ENCODE data around the gene GNAI3.

Gene GNAI3

DNA sequence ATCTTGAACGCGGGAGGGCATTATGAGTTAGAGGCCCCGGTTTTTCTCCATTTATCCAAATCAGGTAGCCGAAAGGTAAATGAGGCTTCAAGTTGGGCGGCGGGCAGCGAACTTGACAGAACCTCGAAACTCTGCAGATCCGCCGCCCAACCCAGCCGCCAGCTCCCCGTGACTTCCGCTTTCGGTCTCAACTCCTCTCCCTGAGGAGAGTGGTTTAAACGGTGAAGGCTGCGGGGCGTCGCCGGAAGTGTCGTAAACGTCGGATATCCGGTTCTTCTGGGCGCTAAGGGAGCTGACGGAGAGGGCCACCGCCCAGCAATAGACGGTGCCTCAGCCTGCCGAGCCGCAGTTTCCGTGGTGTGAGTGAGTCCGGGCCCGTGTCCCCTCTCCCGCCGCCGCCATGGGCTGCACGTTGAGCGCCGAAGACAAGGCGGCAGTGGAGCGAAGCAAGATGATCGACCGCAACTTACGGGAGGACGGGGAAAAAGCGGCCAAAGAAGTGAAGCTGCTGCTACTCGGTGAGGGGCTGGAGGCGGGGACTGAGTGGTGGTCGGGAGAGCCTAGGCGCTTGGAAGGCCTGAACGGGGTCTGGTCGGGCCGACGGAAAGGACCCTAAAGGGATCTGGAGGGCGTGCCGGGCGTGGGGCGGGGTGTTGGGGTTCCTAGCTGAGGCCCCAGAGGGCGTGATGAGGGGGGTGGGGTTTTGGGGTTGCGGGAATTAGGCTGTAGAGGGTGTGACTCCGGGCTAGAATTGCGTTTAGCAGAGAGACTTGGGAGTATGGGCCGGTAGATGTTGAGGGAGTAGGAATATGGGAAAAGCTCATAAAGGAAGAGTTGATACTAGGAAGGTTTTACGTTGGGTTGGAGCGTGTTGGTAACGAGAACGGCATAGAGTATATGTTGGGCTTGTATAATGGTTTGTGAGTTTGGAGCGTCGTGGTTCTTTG, at the start of gene GNAI3:
Gene GNAI3, plus strand, starts transcription at position 295 of the 947 bp plus-strand sequence. Its CDS starts 106 bp downstream, at position 401.
- peak; percentile 95 to 98 for DNase-seq

DNA sequence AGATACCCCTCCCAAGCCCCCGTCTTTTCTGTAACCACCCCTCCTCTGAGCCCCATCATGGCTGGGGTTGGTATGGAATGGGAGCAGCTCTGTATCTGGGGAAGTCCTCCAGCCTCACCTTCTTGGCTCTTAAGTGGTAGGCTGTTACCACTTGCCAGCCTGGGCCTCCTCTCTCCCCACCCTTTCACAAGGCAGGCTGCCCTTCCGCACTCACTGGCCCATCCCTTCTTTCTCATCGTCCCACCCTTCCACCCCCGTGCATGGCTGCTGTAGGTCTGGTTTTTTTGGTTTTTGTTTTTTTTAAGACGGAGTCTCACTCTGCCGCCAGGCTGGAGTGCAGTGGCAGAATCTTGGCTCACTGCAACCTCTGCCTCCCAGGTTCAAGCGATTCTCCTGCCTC, 49.3 kb upstream of the GNAI3 start:
- DNase-seq = no peak

DNA sequence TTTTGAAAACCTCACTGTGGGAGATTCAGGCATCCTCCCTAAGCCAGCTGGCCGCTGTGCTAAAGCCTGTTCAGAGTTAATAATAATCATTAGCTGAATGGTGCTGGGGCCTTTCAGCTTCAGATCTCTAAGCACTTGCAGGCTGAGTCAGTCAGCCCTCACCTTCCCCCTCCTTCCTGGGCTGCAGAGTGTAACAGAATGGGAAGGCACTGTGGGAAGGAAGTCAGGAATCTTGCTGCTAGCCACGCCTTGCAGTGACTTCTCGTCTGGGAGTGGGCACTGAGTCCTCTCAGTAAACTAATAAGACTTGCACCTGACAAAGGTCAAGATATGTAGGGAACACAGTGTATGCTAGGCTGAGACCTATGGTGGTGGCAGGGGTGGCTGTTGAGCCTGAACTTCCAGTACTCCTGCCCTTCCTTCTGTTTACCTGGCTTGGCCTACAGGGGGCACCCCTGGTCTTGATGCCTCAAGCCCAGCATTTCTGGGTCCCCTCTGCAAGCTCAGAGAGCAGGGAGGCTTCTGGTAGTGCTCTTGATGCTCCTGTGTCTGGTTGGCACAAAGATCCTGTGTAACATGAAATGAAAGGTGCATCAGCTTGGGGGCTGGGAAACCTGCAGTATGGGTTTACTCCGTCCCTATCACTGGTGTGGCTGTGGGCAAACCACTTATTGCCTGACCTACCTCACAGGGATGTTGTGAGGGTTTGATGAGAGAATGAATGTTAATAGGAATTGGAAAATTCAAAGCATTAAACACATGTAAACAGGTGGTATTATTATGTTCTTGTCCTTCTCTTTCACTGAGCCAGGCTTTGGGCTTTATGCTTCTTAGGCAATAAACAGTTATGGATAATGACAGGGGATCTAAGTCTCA, 48.5 kb upstream of the GNAI3 start:
- DNase-seq = peak; percentile 35 to 38

DNA sequence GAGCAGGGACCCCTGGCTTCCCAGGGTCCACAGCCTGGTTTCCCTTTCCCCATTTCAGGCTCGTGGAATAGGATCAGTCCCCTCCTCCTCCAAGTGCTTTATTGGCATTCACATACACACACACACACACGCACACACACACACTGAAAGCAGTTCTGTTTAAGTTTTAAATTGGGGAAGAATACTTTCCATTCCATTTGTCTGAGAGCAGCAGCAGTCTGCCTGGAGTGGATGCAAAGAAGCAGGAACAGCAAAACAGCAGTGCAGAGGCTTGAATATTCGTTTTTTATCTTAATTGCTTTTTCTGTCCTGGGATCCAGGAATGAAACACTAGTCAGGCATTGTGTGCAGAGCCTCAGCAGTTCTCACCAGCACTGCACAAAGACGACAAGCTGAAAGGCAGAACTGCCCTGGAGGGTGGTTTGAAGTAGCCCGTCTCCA, 47.5 kb upstream of the GNAI3 start:
- DNase-seq = peak in 1 of 2 donors; percentile 16

DNA sequence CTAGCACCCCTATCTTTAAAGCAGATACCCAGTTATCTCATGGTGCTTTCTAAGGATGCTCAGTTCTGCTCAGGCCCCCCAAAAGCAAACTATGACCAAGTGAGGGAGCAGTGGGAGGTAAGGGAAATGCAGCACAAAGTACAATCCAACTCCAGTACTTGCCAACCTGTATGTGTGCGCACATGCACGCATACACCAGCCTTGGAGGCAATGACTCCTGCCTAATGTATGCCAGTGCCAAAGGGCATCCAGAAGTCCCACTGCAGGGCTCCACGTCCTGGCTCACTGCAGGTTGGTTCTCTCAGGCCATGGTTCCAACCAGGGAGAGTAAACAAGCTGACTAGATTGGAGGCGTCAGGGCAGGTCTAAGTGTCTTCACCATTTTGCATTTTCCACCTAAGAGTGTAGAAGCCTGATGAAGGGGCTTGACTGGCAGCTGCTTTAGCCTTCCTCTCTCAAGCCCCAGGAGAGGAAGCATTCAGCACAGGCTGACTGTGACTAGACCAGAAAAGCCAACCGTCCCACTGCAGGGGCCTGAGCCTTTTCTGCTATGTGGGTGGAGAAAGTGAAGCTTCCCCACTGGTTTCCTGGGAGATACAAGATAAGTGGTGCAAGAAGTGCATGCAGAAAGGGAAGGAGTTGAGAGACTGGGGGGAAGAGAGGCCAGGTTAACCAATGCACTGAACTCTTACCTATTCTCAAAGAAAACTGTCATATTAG, 46.6 kb upstream of the GNAI3 start:
- peak; percentile 59 to 81 for DNase-seq

DNA sequence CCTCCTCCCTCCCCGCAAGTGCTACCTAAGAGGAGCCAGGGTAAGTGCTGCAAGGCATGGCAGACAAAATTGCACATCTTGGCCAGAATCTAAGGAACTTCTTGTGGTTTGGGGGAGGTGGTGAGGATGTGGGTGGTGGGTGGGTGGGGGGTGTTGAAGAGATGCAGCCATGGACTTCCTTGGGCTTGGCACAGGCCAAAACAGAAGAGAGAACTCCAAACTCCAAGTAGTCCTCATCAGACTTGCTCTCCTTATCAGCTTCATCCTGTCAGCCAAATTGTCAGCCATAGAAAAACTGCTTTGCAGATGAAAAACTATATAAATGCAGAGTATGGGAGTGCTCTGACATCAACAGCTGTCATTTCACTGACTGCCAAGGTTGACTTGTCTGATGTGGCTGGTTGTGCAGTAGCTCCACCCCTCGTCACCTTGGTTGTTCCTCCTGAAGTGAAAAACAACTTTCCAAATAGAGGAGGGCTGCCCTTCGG, 46.0 kb upstream of the GNAI3 start:
- no peak for DNase-seq

DNA sequence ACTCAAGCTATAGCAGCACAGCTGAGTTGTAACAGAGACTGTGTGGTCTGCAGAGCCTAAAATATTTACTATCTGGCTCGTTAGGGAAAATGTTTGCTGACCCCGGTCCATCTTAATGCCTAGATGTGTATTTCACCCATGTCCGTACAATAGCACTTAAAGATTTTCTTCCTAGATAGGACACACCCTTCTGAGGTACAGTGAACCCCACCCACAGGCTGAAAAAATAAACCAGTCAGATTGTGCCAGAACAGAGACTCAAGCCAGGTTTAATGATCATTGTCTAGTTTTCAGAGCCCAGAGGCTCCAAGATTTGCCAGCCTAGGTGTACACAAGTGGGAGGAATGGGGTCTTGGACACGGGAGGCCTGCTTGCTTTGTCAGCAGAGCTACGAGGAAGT, 44.5 kb upstream of the GNAI3 start:
- no peak for DNase-seq

DNA sequence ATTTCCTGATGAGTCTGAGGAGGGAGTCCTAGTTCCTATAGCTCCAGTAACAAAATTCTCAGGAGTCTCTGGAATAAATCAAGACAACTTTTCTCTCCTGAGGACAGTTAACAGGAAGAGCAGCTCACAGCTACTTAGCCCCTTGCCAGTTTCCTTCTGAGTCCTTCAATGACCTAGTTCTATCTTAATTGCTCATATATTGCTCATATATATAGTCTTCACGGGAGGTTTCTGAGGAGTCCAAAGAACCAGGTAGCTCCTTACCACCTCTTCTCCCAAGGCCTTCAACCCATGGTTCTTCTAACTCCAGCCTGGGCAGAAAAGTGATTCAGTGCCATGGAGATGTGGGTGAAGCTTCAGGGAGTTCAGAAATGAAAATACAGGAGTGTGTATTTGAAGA, 43.4 kb upstream of the GNAI3 start:
- no peak for DNase-seq

DNA sequence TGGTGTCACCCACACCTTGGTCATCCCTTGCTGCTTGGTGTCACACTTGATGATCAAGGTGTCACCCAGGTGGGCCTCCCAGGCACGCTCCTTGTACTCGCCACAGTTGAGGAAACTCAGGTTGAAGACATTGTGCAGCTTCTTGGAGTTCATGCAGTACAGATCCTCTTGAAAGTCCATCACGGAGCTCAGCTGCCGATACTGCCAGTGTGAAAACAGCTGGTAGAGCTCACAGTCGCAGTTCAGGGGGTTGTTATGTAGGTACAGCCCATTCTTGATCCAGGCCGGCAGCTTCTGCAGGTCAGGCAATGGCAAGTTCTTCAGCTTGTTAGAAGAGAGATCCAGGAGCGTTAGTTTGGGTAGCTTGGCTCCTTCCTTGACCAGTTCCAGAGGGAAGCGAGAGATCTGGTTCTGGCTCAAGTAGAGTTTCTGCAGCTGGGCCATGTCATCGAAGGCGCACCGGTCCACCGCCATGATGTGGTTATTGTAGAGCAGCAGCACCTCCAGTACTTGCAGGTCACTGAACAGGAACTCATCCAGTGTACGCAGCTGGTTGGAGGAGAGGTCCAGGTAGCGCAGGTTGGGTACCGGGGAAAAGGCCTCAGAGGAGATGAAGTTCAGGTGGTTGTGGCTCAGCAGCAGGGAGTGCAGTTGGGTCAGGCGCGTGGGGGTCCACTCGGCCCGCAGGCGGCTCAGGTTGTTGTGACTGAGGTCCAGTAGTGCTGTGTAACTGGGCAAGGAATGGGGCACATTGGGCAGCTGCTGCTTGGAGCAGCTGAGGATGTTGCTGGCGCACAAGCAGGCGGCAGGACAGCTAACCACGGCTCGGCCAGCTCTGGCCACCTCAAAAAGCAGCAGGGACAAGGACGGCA, 40.2 kb upstream of the GNAI3 start:
- DNase-seq = no peak

DNA sequence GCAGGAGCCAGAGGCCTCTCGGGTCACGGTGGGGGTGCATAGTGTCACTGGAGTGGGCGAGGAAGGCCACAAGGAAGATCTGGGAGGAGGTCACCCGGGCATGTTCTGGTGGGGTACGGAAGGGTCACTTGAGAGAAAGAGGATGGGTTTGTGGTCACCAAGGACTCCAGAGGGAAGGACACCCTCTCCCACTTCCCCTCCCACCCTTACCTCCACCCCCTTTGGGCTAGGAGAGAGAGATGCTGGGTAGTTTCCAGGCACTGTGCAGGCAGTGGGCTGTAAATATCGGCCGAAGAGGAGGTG, 39.6 kb upstream of the GNAI3 start:
- no peak for DNase-seq

DNA sequence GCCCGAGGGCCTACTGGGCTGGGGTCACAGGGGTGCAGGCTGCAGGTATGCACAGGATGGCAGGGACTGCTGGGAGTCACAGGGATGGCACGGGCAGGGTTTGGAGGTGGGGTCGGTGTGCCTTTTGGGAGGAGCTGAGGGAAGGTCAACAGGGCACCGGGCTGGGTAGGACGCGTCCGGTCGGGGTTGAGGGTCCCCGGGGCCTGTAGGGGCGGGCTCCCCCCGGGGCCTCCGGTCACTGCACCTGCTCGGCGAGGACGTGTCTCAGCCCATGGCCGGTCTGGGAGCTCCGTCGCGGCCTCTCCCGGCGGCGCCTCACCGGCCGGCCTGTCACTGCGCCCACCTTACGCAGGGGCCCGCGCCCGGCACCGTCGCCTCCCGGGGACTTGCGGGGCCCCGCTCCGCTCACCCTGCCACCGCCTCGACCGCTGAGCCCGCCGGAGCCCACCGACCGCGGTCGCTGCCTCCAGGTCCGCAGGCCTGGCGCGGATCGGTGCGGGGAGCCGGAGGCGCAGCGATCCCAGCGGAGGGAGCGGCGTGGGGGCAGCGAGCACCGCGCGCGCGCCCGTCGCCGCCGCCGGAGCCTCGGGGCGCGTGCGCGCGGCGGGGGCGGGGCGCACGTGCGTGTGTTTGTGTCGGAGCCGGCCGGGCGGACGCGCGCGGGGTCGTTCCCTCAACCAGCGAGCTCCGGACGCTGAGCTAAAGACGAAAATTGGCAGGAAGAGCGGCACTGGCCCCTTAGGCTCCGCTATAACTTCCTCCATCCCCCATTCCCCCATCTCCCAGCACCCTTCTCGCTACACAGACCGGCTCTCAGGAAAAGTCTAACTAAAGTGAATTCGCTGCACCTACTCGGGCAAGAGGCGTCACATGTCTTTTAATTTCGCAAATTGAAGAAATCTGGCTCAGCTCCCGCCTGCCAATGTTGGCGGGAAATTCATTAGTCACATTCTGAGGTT, 39.0 kb upstream of the GNAI3 start, which contains the start of gene AMIGO1:
Gene AMIGO1, minus strand, starts transcription at position 552 of the 959 bp plus-strand sequence. CDS start 815 bp downstream, outside the sequence.
- peak; percentile 16 to 35 for DNase-seq

DNA sequence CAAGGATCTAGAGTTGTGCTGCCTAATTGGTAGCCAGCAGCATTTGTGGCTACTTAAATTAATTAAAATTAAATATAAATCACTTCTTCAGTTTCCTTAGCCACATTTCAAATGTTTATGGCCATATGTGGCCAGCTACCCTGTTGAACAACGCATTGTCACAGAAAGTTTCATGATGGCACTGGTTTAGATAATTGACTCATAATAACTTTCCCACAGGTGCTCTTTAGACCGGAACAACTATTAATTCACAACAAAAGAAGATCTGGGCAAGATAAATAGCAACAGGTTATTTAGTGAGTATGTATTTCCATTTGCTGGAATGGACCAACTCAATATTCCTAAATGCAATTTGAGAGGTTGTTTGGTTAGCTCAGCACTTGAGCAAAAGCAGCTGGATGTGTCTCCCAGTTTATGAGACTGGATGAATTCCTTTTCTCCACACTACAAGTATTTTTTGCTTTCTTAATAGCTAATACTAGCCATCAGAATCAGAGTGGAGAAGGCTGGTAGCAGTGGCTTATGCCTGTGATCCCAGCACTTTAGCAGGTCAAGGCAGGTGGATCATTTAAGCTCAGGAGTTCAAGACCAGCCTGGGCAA, 35.2 kb upstream of the GNAI3 start:
- no peak for DNase-seq

DNA sequence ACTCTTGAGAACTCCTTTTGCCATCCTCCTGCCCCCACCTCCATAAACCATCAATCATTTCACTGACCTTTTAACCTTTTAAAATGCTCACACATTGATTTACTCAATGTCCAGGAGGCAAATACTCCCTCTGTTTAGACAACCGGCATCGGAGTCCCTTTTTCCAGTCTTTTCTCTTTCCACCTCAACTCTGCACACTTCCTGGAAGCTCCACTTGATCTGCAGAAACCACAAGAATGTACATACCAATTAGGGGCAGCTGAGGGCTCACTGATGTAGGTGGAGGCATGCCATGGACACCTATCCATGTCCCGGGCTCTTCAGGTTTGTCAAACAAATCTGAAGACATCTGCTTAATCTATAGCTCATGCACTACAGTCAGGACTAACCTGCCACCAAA, 33.6 kb upstream of the GNAI3 start:
- DNase-seq = no peak

DNA sequence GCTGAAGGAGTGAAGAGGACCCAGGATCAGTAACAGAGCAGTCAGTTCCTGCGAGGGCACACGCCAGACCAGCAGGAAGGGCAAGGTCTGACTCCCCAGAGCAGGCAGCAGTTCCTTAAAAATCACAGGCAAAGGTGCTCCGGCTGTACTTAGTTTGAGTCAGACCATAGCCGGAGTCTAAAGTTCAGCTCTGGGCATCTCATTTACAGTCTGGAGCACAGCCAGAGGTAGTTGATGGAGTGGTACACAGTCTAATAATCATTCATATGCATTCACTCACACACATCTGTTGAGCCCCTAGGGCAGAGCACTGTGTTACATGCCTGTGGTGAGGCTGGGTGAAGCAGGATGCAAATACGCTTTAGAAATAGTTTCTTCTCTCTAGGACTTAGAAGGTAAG, 31.5 kb upstream of the GNAI3 start:
- no peak for DNase-seq

DNA sequence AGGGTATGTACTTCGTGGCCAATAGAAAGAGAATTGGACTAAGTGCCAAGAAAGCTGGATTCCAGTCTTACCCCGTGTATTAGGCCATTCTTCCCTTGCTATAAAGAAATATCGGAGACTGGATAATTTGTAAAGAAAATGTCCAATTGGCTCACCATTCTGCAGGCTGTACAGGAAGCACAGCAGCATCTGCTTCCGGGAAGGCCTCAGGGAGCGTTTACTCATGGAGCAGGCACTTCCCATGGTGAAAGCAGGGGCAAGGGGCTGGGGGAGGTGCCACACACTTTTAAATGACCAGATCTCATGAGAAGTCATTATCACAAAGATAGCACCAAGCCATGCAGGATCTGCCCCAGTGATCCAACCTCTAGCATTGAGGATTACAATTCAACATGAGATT, 31.1 kb upstream of the GNAI3 start:
- DNase-seq = no peak

DNA sequence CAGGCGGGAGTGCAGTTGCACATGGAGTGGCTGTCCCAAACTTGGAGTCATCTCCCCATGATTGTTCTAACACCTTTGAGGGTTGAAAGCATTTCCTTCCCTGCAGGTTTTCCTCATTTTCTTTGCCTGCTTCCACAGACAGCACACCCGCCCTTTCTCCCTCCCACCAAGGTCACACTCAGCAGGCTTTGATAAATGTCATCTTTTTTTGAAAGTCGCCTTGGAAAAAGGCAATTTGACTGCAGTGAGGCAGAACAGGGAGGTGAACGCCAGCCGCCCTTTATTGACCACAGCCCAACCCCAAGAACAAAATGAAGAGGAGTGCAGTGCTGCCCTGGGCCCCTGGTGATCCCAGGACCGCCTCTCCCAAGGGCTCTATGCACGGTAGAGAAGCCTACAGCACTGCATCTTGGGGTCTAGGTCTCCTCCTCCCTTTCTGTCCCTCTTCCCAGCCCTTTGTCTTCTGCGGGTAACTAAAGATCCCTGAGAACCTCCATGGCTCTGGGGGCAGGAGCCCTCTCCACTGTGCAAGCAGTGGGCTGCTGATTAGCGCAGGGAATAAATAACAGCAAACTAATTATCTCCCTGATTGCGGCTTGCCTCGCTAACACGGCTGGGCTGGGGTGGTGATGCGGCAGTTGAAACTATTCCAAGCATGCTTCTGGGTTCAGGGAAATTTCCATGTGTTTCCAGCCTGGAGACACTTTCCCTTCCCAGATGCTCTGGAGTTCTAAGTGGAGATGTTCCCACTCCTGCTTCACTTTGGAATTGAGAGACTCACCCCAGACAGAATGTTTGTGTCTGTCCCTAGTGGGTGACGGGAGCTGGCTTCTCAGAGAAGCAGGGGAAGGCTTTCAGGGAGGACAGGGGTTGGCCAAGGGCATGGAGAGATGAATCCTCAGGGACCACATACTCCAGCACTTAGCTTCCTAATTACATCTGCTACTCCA, 27.1 kb upstream of the GNAI3 start:
- DNase-seq = no peak

DNA sequence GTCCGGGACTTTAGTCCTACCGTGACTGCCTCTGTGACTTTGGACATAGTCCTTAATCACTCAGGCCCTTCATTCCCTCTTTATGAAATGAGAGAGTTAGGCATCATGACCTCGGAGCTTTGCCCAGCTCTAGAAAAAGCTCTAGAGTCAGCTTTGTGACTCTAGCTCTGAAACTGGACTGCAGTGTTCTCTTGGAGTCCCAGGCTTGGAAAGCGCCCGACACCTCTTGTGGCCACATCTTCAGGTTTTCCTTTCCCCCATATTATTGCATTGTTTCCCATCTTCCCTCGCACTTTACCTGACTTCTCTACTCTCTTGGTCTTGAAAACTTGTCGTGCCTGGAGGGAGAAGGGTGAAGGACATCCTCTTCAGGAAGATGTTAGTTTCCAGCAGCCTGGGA, 26.4 kb upstream of the GNAI3 start:
- DNase-seq = no peak

DNA sequence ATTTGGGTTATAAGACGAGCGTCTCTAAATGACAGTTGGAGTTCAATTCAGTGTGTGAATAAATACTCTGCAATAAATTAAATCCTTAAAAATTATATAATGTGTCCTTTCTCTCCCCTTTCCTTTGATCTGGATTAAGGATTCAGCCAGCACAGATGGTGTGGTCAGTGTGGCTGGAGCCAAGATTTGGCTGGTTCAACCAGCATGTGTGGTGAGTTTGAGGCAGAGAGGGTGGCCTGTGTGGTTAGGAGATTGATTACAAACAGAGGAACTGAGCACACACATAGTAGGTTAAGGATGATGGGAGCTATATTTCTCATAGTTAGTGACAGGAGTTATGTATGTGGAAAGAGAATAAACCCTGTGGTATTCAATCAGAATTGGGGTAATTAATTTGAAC, 24.7 kb upstream of the GNAI3 start:
- DNase-seq = no peak
